Activated B cell treated with CpG ODN at 0.5 μM for 24 hours (primary cell): ENCODE data around the gene RADIL. TPM values are rescaled to one million over a fixed set of nuclear protein-coding genes. Genes with fewer than 3 reads are reported as not detected.

ENCODE experiments used
- ATAC-seq: fragments of 200-7000 bp; cut with Tn5 transposase; one replicate; pipeline ENCODE4 v1.10.0; 2021; ENCODE audit warnings: low read depth, mild to moderate bottlenecking, moderate library complexity
- CTCF ChIA-PET: fragments of 350-600 bp; sonication (Branson Sonifier 250); formaldehyde crosslinking; loops from one replicate; lab custom pipeline; 2021; ENCODE audit warnings: antibody characterized with exemption; lab: Charles Lee
- POLR2A ChIA-PET: fragments of 350-600 bp; sonication (Branson Sonifier 250); formaldehyde crosslinking; loops from one replicate; lab custom pipeline; 2021; ENCODE audit warnings: antibody characterized with exemption; lab: Charles Lee
- DNase-seq: peaks from one replicate; pipeline ENCODE4 v3.0.0; 2022
- H3K27ac Mint-ChIP-seq: one replicate; pipeline ENCODE4 v1.8.0; 2020; ENCODE audit warnings: mixed read lengths
- H3K27me3 Mint-ChIP-seq: one replicate; pipeline ENCODE4 v1.8.0; 2021; ENCODE audit warnings: mixed read lengths
- H3K36me3 Mint-ChIP-seq: one replicate; pipeline ENCODE4 v1.8.0; 2021; ENCODE audit warnings: low read depth, mixed read lengths
- H3K4me1 Mint-ChIP-seq: one replicate; pipeline ENCODE4 v1.8.0; 2021; ENCODE audit warnings: mixed read lengths
- H3K4me3 Mint-ChIP-seq: one replicate; pipeline ENCODE4 v1.8.0; 2020; ENCODE audit warnings: mild to moderate bottlenecking, mixed read lengths
- H3K9me3 Mint-ChIP-seq: one replicate; pipeline ENCODE4 v1.8.0; 2020; ENCODE audit warnings: mixed read lengths
- CTCF ChIP-seq: fragments of 200-600 bp; IDR thresholded peaks from one replicate; pipeline ENCODE4 v1.8.0; 2022; ENCODE audit warnings: antibody characterized with exemption, mild to moderate bottlenecking
- intact Hi-C: fragments of 100-400 bp; cut with micrococcal nuclease; formaldehyde crosslinking; loops from one replicate; pipeline ENCODE4 v1.15.1; 2024
- total RNA-seq: library from RNA; stranded (reverse); gene quantifications from 2 replicates; pipeline ENCODE4 v1.2.3, GENCODE V29; 2022

The RADIL gene
- total RNA-seq, 1 donor from 2014 or later: not detected

- H3K9me3 Mint-ChIP-seq: no peaks in the 10 kb centered on the region
- ATAC-seq (no peak), DNase-seq (no peak)
- CTCF ChIA-PET: no interaction called here
- intact Hi-C loops: no loop called here
- peaks cover 43% of the 10 kb centered on the region for H3K4me1 Mint-ChIP-seq
- POLR2A ChIA-PET: interaction anchor here (0.7 to 1.2 kb wide), 2 partner anchors 26 to 107 kb away, joined by 3 to 7 read pairs; partner anchors contain the start of gene AP5Z1
- TF ChIP-seq CTCF: no peak
- H3K4me3 Mint-ChIP-seq: no peak overlapping the region
- H3K27ac Mint-ChIP-seq: no peak overlapping the region
- H3K36me3 Mint-ChIP-seq: peaks cover 39% of the 10 kb centered on the region
- no peaks in the 10 kb centered on the region for H3K27me3 Mint-ChIP-seq
Measured at GRCh38 chr7:4749798-4750197, 133.7 kb downstream of the RADIL start.

- Mint-ChIP-seq H3K27ac (peak overlapping the region; percentile 35), H3K4me1 (peaks cover 48% of the 10 kb centered on the region)
Measured at GRCh38 chr7:4749363-4749762, 134.2 kb downstream of the RADIL start.

More at GRCh38 chr7:4749363-4749762, 134.2 kb downstream of the RADIL start:
- Mint-ChIP-seq H3K4me3 (no peak overlapping the region), H3K9me3 (no peaks in the 10 kb centered on the region), H3K27me3 (no peaks in the 10 kb centered on the region), H3K36me3 (peaks cover 36% of the 10 kb centered on the region)
- intact Hi-C loops: no loop called here
- no peak for TF ChIP-seq CTCF
- ChIA-PET CTCF (no interaction called here), POLR2A (interaction anchor here (0.7 to 1.2 kb wide), 2 partner anchors 26 to 64 kb away, joined by 3 to 8 read pairs; partner anchors contain the start of gene AP5Z1)
- ATAC-seq (no peak), DNase-seq (no peak)

Other genes with a start within 250 kb of the RADIL start
- 37.5 and 42.7 TPM in 2 replicates for gene FOXK1, start 201.4 kb downstream of the RADIL start, total RNA-seq
- gene AP5Z1, start 108.1 kb downstream of the RADIL start, total RNA-seq: 98.3 and 111 TPM in 2 replicates
- gene PAPOLB, start 21.7 kb downstream of the RADIL start, total RNA-seq: 0.07 TPM in 1 of 2 replicates, not detected in the other
- not detected in 2 replicates for gene MMD2, start 75.5 kb upstream of the RADIL start, total RNA-seq
- gene RBAK, start 162.1 kb upstream of the RADIL start, total RNA-seq: 16.3 and 20.2 TPM in 2 replicates